Urothelium cell line (cell line): ENCODE results near the gene ALX1.

ENCODE experiments used
- DNase-seq: peaks from one replicate; pipeline ENCODE4 v3.0.0; 2011; ENCODE audit warnings: low spot score, mixed read lengths
- FAIRE-seq: peaks from 2 replicates; lab custom pipeline; 2011; peaks lifted over from hg19 to GRCh38; lab: Jason Lieb, UNC

ALX1 gene

DNA sequence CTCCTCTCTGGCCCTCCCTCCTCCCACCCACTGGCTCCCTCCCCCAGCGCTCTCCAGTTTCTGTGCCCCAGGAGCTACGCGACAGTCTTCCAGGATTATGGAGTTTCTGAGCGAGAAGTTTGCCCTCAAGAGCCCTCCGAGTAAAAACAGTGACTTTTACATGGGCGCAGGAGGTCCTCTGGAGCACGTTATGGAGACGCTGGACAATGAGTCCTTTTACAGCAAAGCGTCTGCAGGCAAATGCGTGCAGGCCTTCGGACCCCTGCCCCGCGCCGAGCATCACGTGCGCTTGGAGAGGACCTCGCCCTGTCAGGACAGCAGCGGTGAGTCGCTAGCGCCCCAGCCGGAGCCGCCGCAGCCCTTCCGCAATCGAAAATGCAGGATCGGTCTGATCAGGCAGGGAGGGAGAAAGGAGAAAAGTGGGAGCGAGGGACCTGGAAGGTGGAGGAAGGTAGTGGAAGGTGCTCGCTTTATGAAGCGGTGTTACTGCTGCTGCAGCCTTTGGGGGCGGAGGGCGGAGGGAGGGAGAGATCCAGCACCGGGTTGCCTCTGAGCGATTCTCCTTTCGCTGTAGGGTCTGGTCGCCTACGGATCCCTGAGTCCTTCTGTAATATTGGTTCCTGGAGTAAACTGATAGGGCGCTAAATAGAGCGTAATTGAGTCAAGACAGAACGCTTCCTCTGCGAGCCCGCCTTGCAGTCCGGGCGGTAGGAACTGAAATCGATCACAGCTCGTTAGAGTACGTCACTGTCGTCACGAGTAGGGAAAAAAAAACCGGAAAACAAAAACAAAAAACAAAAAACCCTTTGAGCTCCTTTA lies at the start of gene ALX1:
ALX1 (plus strand) TSS at position 56 of the 819 bp plus-strand sequence; CDS start at position 98, 42 bp downstream.
- no peak for FAIRE-seq
- no peak for DNase-seq

DNA sequence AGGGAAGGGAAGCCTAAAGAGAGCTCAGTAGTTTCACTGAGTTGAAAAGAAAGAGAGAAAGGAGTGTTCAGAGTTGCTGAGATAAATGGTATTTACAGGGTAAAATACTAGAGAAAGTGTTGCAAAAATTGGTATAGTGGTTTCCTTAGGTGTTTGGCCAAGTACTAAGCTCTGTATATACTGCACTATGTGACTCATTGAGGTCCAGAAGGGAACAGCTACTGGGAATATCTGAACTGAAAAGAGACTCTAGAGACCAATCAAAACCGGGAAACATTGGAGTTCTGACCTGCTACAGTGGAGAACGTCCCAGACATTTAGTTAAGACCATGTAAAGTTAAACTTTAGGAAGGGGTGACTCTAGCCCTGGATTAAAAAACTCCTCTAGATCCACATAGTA lies 42.7 kb upstream of the ALX1 start:
- FAIRE-seq (no peak), DNase-seq (no peak)

DNA sequence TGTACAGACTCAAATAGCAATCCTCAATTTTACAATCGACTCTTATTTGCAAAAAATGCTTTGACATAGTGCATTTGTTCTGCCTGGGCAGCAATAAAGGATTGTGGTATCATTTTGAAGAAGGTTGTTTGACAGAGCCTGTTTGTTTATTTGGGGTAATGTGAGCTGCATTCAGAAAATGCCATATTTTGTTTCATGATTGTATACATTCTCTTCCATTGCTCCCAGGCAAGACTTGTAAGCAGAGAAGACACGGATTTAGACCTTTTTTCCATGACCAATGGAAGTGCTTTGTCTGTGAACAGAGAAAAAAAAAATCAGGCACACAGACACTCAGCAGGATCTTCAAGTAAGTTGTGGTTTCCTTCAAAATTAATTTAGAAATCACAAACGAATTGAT lies 35.5 kb upstream of the ALX1 start:
- no peak for DNase-seq
- FAIRE-seq = no peak

DNA sequence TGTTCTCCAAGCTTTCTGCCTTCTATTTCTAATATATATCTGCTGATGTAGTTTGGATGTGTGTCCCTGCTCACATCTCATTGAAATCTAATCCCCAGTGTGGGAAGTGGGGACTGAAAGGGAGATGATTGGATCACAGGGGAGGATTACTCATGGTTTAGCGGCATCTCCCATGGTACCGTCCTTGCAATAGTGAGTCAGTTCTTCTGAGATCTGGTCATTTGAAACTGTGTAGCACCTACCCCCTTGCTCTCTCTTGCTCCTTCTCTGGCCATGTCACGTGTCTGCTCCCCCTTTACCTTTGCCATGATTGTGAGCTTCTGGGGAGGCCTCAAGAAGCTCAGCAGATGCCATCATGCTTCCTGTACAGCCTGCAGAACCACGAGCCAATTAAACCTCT lies 26.2 kb upstream of the ALX1 start:
- no peak for DNase-seq

DNA sequence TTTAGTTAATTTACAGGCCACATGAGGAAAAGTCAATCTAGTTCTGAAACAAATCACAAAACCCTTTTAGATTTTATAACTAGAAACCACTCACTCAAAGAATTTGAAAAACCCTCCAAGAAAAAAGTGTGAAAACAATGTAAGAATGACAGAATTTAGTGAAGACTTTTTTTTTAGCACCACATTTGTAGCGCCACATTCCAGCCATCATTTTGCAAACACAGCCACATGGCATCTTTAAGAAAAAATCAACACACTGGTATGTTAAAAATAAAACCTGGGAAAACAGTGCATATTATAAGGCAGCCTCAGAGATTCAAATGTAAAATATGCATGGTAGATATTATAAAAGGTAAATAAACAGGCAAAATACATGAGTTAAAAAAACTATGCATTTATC lies 22.3 kb upstream of the ALX1 start:
- FAIRE-seq = no peak
- no peak for DNase-seq

More for the DNA sequence above, 26.2 kb upstream of the ALX1 start:
- no peak for FAIRE-seq

DNA sequence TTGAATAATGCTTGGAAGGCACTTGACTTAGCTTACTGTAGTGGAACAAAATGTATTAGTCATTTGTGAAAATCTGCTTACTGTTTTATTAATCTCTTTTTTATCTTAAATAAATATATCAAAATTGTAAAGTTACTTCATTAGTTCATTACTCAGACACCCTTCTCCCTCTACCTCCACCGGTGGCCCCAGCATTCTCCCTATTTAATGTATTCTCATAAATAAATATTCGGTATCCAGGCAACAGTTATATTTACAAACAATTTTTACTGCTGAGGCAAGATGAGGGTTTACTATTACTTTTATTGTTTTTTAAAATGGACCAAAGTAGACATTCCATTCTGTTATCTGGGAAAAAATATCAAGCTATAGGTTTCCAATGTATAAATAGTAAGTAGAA lies 19.6 kb upstream of the ALX1 start:
- FAIRE-seq (no peak), DNase-seq (no peak)

DNA sequence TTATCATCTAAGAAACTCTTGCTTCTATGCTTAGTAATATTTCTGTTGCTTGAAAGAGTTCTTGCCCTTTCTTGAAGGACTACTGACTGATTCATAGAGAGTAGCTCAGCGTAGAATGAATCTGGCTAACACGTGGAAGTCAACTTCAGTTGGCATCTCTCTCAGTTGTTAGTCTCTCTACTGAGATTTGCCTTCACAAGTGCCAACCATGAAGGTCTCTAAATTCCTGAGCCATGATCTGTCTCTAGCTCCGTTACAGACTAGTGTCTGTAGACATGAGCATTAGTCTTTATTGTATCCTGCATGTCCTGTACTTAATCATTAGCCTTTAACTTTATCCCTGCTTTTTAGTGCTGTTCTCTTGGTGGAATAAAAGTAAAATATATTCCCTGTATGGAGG lies 19.1 kb upstream of the ALX1 start:
- DNase-seq (no peak), FAIRE-seq (no peak)

DNA sequence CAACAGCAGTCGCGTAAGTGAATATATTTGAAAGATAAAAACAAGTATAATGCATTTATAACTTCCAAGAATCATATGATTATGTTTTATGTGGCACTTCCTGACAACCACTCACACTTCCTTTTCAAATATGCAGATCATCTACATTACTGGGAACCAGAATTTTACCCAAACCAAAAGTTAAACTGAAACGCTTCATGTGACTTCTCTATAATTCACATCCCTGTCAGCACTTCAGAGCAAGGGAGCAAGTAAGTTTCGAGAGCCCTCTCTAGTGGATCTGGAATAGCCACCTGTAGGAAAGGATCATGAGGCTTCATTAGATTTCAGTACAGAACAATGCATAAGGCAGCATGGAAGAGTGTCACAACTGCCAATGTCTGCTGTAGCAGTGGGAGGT lies 13.7 kb upstream of the ALX1 start:
- FAIRE-seq (no peak), DNase-seq (no peak)

DNA sequence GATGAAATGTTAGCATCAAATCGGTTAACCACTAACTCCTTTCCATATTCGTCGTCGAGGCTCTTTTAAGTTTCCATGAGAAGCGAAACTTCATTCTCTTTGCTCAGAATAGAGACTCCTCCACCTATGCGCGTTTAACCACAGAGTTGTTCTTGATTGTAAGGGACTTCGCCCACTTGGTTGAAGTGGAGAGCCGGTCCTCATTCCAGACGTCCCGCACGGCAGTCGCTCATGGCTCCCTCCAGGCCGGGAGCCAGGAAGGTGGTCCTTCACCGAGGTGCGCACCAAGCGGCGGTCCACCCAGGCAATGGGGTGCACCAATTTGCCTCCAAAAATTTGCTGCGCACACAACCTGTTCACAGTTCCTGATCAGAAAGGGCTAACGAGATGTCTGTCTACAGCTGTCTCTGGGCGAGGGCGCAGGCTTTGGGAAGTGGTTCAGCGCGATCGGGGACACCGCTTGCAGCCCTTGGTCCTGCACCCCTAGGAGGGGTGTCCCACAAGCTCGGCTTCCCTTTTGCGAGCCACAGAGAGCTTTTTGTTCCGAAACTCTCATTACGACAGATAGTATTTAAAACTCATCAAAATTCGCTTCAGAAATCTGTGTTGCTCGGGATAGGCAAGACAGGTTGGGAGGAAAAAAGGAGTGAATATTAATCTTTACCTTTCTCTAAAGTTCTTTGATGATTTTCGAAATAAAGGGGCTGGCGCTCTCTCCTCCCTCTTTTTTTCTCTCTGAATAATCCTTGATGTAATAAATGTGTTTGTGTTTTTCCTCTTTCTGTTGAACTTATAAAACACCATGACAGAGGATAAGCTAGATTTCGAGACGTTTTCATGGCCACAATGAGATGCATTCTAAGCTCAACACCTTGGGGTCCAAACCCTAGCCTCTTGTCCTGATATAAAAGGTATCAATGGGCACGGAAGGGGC lies 6.4 kb upstream of the ALX1 start:
- FAIRE-seq (no peak), DNase-seq (no peak)

DNA sequence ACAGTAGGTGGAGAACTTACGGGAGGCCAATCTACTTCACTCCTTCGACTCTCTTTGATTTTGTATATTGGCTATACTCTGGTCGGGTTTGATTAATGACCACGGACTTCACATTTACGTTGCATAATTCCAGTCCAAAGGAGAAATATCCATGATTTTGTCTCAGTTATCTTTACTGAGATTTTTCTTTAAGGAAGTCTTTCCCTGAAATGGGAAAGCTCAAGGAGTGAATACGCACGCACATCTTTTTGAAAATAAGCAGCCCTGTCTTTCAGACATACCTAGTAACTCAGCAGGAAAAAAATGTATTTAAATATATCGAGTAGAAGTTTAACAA lies 5.7 kb upstream of the ALX1 start:
- DNase-seq (no peak), FAIRE-seq (no peak)

DNA sequence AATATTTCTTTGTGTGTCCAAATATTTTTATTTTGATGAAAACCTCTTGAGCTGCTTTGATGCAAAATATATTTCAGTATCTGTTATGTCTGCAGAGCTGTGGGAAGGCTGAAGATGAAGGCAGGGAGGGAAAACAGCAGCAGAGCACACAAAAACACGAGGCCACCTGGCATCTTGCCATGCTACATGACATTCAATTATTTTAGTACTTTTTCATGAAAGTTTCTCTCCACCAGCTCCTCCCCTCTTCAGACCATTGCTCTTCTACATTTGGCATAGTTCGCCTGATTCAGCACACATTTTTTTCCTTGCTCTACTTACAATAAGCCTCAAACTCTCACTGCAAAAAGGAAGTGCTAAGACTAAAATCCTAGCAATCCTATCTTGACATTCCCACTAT lies 4.6 kb upstream of the ALX1 start:
- no peak for FAIRE-seq
- DNase-seq = no peak

DNA sequence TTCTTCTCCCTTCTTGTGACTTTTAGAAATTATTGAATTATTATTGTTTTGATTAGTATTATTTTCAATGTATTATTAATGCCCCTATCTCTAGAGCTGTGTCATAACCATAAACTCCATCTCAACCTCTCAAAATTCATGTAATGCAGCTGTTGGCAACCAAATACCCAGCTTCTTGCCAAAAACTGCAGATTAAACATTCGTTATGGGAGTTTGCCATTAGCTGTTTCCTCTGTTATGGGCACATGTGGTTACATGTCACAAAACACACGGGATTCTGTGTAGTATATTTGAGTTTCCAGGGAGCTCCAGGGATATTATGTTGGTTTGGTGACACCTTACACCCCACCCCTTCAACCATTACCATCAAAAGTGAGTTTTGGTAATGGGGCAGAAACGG lies 2.8 kb upstream of the ALX1 start:
- no peak for DNase-seq
- no peak for FAIRE-seq

DNA sequence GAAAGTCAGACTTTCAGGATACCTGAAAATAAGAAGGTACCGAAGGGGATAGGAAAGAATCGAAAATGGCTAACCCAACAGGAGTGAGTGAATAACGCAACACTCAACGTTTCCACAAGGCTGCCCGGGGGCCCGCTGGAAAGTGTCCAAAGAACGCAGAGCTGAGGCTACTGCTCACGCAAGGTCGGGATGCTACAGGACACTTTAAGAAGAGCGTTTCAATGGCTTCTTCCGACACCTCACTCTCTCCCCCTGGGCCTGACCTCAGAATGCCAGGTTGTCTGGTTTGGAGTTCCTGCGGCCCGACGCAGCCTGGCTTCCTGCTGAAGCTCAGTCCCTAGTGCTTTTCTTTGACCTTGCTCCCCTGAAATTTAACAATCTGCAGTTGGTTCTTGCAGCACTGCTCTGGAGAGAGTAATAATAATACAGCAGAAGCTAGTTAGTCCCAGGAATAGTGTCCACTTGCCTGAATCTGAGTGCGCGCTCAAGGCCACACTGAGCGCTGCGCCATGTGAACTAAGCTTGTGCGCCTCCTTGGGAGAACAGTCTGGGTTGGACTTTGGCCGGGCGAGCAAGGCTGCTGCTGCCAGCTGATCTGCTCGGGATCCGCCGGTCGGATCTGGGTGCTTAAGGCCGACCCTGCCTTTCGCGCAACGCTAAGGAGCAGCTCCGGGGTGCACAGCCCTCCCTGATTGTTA lies 2.0 kb upstream of the ALX1 start:
- FAIRE-seq = no peak
- no peak for DNase-seq

DNA sequence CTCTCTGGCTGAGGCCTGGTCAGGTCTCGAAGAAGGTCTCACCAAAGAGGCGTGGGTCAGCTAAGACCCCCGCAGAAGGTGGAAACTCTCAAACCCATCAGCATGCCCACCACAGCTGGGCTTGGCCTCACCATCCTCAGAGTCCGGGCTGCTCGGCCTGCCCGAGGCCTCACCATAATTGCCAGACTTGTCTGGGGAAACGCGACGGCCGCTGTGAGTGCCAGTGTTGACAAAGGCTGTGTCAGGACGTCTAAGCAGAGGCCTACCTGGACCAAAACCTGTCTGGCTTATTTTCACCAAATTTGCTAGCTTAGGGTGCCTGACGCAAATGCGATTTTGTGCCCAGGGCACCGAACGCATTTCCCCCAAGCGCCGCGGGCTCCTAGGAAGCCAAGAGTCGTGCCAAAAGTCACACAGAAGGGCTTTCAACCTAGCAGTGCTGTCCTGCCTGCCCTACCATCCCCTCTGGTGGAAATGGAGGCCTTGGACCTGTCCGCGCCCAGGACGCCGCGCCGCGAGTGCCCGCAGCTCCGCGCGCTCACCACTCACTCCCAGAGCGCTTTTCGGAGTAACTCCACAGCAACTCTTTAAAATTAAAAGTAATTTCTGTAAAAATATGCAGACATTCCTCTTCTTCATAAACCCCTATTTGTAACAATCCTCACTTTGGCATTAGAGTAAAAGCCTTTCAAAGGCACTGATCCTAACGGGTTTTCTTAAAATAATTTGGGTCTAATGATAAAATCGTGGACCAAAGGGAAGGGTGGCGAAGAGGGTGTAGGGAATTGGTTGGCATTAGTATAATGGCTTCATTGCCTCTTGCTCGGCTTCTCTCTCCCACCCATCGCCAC lies 1.2 kb upstream of the ALX1 start:
- DNase-seq (no peak), FAIRE-seq (no peak)

DNA sequence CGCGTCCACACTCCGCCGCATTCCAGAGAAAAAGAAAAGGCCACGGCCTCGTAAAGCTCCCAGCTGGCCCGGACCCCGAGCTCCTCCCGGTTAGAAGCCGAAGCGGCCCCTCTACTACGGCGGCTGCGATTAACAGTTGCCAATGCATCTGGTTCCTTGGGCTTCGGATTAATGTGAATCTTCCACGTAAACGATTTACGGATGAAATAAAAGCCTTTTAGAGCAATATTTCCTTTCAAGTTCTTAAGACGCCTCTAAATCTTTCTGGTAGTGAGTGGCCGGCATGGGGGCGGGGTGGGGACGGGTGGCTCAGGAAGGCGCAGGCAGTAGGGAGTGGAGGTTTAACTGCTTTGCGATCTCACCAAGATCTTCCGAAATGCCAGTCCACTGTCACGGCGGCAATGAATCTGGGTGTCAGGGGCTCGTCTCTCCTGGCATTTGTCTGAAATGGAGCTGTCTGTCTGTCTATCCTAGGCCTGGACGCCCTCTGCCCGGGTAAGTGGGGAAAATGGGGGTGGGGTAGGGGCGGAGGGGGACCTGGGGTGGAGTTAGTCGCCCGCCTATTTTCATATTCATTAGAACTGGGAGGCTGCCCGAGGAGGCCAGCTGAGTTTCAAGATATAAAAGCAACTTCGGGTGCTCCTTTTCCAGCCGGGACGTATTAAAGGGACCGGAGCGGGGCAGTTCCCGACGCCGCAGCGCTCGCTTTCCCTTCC lies 413 bp upstream of the ALX1 start:
- no peak for FAIRE-seq

DNA sequence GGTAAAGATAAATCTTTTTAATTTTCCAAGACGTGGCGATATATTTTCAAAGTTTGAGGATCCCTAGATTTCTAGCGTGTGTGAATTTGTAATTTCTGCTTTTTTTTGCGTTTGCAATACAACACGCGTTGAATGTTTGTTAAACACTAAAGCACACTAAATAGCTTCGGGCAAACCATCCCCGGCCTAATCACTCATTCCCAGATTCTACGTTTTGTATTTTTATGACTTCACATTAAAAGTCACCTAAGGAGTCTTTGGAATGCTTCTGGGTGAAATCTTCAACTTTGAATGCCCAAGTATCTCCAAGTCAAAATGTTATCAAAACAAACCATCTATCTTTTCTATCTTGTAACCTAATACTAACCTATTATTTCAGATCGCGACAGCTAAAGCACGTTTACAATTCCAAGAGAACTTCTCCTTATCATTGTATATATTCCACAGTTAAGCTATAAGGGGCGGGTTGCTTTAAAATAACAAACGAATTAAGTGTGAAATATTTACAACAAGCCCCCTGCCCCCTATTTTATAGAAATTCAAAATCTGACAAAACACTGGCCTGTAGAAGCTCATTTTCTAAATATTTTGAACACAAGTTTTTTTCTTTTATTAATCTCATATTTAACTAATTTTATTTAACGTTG lies 1.1 kb downstream of the ALX1 start:
- DNase-seq (no peak), FAIRE-seq (no peak)

More for the DNA sequence above, 413 bp upstream of the ALX1 start:
- DNase-seq = no peak

DNA sequence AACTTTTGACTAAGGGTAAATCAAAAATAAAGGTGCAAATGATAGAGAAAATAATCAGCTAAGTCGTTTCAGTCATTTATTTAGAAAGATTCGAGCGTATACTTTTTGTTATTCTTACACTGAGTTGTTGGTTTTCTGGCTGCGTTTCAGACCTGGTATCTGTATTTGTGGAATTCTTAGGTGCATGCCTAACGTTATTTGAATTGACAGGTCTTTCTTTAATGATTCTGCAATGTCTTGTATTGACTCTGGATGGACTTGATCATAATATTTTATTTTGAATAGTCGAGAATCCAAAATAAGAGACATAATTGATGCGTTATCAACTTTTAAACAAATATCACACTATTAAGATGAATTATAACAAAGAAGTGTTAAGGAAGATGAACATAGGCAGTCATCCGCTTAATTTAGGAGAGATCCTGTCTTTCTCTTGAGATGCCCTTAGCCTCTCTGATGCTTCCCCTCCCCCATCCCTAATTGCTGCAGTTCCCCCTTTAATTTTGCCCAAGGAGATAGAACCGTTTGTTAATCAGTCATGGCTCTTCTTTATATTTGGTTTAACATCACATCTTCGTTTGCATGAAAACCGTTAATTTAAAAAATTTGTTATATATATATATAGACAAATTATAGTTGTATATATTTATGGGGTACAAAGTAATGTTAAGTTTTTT lies 1.8 kb downstream of the ALX1 start:
- DNase-seq = no peak
- no peak for FAIRE-seq

DNA sequence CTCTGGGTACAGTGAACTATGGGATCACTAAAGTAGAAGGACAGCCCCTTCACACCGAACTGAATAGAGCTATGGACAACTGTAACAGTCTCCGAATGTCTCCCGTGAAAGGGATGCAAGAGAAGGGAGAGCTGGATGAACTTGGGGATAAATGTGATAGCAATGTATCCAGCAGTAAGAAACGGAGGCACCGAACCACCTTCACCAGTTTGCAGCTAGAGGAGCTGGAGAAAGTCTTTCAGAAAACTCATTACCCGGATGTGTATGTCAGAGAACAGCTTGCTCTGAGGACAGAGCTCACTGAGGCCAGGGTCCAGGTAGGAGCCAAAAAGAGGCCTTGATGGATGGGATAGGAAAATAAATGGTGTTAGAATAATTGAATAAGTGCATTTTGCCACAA lies 3.5 kb downstream of the ALX1 start:
- no peak for DNase-seq

DNA sequence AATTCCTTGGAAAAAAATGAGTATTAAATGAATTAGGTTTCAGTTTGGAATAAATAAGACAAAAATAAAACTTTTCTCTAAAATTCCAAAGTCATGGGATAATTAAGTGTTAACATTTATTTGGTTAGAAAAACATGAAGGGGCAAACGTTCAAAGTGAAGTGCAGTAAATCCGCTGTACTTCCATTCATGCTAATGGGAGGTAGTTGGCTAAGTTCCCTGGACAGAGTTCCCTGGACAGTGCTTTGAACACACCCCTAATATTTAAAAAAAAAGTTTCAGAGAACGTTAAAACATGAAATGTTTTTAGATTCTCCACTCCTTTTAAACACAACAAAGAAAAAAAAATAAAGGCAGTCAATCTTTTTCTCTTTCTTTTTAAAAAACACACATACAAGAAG lies 16.3 kb downstream of the ALX1 start:
- FAIRE-seq (no peak), DNase-seq (no peak)

More for the DNA sequence above, 3.5 kb downstream of the ALX1 start:
- no peak for FAIRE-seq
